ENCODE results near the gene SMIM41. TPM values are rescaled to one million over a fixed set of nuclear protein-coding genes. Genes with fewer than 3 reads are reported as not detected.

The SMIM41 gene
- total RNA-seq, 2 experiments from 2014 or later, result not detected

- Histone ChIP-seq H3K36me3 (ENCODE audit: insufficient read depth, low read length) (no peaks in the 10 kb centered on the region), H3K9me3 (ENCODE audit: low read length) (no peaks in the 10 kb centered on the region), H3K4me1 (ENCODE audit: insufficient read depth, low read length, poor library complexity, severe bottlenecking) (no peaks in the 10 kb centered on the region), H3K4me2 (ENCODE audit: low read length) (no peak overlapping the region), H3K4me3 (ENCODE audit: low read depth, low read length, poor library complexity, severe bottlenecking) (no peak overlapping the region), H3K79me2 (ENCODE audit: insufficient read depth, low read depth, low read length) (no peaks in the 10 kb centered on the region), H3K27ac (ENCODE audit: low read depth, low read length, poor library complexity, severe bottlenecking) (no peak overlapping the region), H2AFZ (ENCODE audit: low read length) (no peak overlapping the region), H3K9me2 (ENCODE audit: insufficient read depth, low read length) (no peaks in the 10 kb centered on the region), H4K20me1 (ENCODE audit: insufficient read depth, low read length) (no peaks in the 10 kb centered on the region)
- intact Hi-C loops (cut with micrococcal nuclease; ENCODE audit: unreplicated experiment), result no loop called here
- CTCF ChIA-PET (ENCODE audit: unreplicated experiment), result no interaction called here
- no TSS peak for BruUV-seq (replicated peaks)
- no peak for DNase-seq (ENCODE audit: low spot score)
- TF ChIP-seq CTCF (conservative IDR thresholded peaks at IDR 0.05; ENCODE audit: low read length), result no peak
- no peak for TF ChIP-seq EZH2phosphoT487 (IDR thresholded peaks at IDR 0.05; ENCODE audit: borderline replicate concordance, low read depth, low read length)
- POLR2A ChIA-PET, result no interaction called here
Observed at GRCh38 chr12:52145228-52146088, 66.0 kb downstream of the SMIM41 start.

DNA sequence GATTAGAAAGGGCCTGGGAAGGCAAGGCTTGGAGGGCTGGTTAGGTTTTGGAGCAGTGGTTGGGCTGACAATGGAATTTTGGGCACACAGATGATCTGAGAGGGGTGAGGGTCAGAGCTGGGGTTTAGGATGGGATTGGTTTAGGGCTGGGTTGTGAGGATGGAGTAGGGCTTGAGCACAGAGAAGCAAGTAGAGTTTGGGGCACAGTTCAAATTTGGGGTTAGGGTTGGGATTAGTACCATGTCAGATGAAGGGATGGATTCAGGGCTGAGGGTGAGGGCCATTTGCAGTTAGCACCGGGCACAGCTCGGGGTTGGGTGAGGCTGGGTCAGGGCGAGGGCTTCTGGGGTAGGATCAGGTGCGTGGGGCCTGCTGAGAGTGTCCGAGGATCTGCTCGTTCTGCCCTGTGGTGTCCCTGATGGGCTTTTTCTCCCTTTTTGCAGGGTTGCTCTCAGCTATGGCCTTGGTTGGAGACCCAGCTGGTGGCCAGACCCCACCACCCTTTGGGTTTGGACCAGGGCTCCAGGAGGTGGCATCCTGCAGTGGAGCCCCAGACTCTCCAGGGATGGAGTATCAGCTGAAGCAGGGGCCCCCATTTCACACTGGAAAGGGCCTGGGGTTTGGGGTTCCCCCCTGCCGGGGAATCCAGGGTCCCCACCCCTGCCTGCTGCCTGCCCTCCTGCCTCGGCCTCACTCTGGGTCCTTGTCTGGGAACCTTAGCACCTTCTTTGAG, 66.8 kb downstream of the SMIM41 start:
- Histone ChIP-seq H3K27ac (ENCODE audit: low read depth, low read length, poor library complexity, severe bottlenecking) (no peak overlapping the region), H4K20me1 (ENCODE audit: insufficient read depth, low read length) (no peaks in the 10 kb centered on the region), H3K79me2 (ENCODE audit: insufficient read depth, low read depth, low read length) (no peaks in the 10 kb centered on the region), H3K4me2 (ENCODE audit: low read length) (no peak overlapping the region), H2AFZ (ENCODE audit: low read length) (no peak overlapping the region), H3K9me2 (ENCODE audit: insufficient read depth, low read length) (no peaks in the 10 kb centered on the region), H3K36me3 (ENCODE audit: insufficient read depth, low read length) (no peaks in the 10 kb centered on the region), H3K4me1 (ENCODE audit: insufficient read depth, low read length, poor library complexity, severe bottlenecking) (no peaks in the 10 kb centered on the region), H3K4me3 (ENCODE audit: low read depth, low read length, poor library complexity, severe bottlenecking) (no peak overlapping the region), H3K9me3 (ENCODE audit: low read length) (no peaks in the 10 kb centered on the region)
- intact Hi-C loops (cut with micrococcal nuclease; ENCODE audit: unreplicated experiment), result no loop called here
- POLR2A ChIA-PET, result no interaction called here
- CTCF ChIA-PET (ENCODE audit: unreplicated experiment), result no interaction called here
- no TSS peak for BruUV-seq (replicated peaks)
- TF ChIP-seq EZH2phosphoT487 (IDR thresholded peaks at IDR 0.05; ENCODE audit: borderline replicate concordance, low read depth, low read length) (no peak), CTCF (conservative IDR thresholded peaks at IDR 0.05; ENCODE audit: low read length) (no peak)
- no peak for DNase-seq (ENCODE audit: low spot score)
